ENCODE measurements around the gene FAM151B.
"Not testable (repeated sequence)": the region's sequence is repeated elsewhere in the genome, so short reads cannot be mapped to it uniquely, and the experiment has no call there.

FAM151B gene

GRCh38 chr5:80480354-80480753 is 7.5 kb upstream of the FAM151B start:
- TF ChIP-seq TAF1 (IDR thresholded peaks at IDR 0.05; ENCODE audit: borderline replicate concordance, low read depth, low read length) = no peak
- no peak for TF ChIP-seq POLR2AphosphoS5 (IDR thresholded peaks at IDR 0.05; ENCODE audit: low read depth, low read length)
- TF ChIP-seq POLR2A (IDR thresholded peaks at IDR 0.05; ENCODE audit: low read depth, low read length) = no peak
- no peak for FAIRE-seq
- DNase-seq (ENCODE audit: insufficient read length) = no peak

- FAIRE-seq = peak; percentile 56
- no peak for DNase-seq (ENCODE audit: insufficient read length)
- TF ChIP-seq TAF1 (IDR thresholded peaks at IDR 0.05; ENCODE audit: borderline replicate concordance, low read depth, low read length) (no peak), POLR2A (IDR thresholded peaks at IDR 0.05; ENCODE audit: low read depth, low read length) (no peak), POLR2AphosphoS5 (IDR thresholded peaks at IDR 0.05; ENCODE audit: low read depth, low read length) (no peak)
These were observed 6.6 kb upstream of the FAM151B start for GRCh38 chr5:80481019-80481893.

GRCh38 chr5:80482578-80482977 is 5.3 kb upstream of the FAM151B start:
- FAIRE-seq (no peak), DNase-seq (ENCODE audit: insufficient read length) (no peak)
- no peak for TF ChIP-seq POLR2A (IDR thresholded peaks at IDR 0.05; ENCODE audit: low read depth, low read length)
- no peak for TF ChIP-seq POLR2AphosphoS5 (IDR thresholded peaks at IDR 0.05; ENCODE audit: low read depth, low read length)
- no peak for TF ChIP-seq TAF1 (IDR thresholded peaks at IDR 0.05; ENCODE audit: borderline replicate concordance, low read depth, low read length)

GRCh38 chr5:80483636-80484232 is 4.2 kb upstream of the FAM151B start:
- TF ChIP-seq POLR2AphosphoS5 (IDR thresholded peaks at IDR 0.05; ENCODE audit: low read depth, low read length) (no peak), POLR2A (IDR thresholded peaks at IDR 0.05; ENCODE audit: low read depth, low read length) (no peak), TAF1 (IDR thresholded peaks at IDR 0.05; ENCODE audit: borderline replicate concordance, low read depth, low read length) (no peak)
- FAIRE-seq (no peak), DNase-seq (ENCODE audit: insufficient read length) (no peak)

DNA sequence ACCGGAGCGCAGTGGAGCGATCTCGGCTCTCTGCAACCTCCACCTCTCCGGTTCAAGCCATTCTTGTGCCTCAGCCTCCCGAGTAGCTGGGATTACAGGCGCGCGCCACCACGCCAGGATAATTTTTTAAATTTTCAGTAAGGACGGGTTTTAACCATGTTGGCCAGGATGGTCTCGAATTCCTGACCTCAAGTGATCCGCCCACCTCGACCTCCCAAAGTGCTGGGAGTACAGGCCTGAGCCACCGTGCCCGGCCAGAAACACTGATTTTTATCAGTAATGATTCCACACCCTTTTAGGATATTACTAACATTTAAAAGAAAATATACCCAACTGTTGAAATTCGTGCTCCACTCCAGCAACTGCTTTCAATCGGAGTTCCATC is 464 bp upstream of the FAM151B start:
- FAIRE-seq (no peak), DNase-seq (ENCODE audit: insufficient read length) (no peak)
- TF ChIP-seq TAF1 (IDR thresholded peaks at IDR 0.05; ENCODE audit: borderline replicate concordance, low read depth, low read length) (no peak), POLR2AphosphoS5 (IDR thresholded peaks at IDR 0.05; ENCODE audit: low read depth, low read length) (no peak), POLR2A (IDR thresholded peaks at IDR 0.05; ENCODE audit: low read depth, low read length) (no peak)

DNA sequence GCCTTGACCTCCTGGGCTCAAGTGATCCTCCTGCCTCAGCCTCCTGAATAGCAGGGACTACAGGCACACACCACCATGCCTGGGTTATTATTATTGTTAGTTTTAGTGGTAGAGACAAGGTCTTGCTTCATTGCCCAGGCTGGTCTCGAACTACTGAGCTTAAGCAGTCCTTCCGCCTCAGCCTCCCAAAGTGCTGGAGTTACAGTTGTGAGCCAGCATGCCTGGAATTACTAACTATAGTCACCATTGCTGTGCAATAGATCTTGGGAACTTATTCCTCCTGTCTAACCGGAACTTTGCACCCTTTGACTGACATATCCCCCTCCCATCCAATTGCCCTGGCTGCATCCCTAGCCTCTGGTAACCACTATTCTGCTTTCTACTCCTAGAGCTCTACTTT is 3.4 kb downstream of the FAM151B start:
- TF ChIP-seq TAF1 (IDR thresholded peaks at IDR 0.05; ENCODE audit: borderline replicate concordance, low read depth, low read length) = no peak
- TF ChIP-seq POLR2A (IDR thresholded peaks at IDR 0.05; ENCODE audit: low read depth, low read length) = no peak
- TF ChIP-seq POLR2AphosphoS5 (IDR thresholded peaks at IDR 0.05; ENCODE audit: low read depth, low read length) = no peak
- DNase-seq (ENCODE audit: insufficient read length) (no peak), FAIRE-seq (no peak)

DNA sequence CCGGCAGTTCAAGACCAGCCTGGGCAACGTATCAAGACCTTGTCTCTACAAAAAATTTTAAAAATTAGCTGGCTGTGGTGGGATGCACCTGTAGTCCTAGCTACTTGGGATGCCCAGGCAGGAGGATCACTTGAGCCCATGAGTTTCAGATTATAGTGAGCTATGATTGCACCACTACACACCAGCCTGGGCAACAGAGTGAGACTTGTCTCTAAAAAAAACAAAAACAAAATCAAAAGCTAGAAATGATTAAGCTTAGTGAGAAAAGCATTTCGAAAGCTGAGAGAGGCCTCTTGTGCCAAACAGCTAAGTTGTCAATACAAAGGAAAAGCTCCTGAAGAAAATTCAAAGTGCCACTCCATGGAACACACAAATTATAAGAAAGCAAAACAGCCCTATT is 4.8 kb downstream of the FAM151B start:
- FAIRE-seq = no peak
- no peak for DNase-seq (ENCODE audit: insufficient read length)
- TF ChIP-seq POLR2AphosphoS5 (IDR thresholded peaks at IDR 0.05; ENCODE audit: low read depth, low read length) (no peak), TAF1 (IDR thresholded peaks at IDR 0.05; ENCODE audit: borderline replicate concordance, low read depth, low read length) (no peak), POLR2A (IDR thresholded peaks at IDR 0.05; ENCODE audit: low read depth, low read length) (no peak)

DNA sequence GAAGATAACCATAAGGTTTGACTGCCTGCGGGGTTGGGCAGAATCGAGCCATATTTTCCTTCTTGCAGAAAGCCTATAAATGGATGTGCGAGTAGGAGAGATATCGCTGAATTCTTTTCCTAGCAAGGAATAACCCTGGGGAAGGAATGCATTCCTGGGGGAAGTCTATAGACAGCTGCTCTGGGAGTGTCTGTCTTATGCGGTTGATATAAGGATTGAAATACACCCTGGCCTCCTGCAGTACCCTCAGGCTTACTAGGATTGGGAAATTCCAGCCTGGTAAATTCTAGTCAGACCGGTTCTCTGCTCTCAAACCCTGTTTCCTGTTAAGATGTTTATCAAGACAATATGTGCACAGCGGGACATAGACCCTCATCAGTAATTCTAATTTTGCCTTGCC is 5.5 kb downstream of the FAM151B start:
- not testable (repeated sequence) for DNase-seq (ENCODE audit: insufficient read length); FAIRE-seq

- TF ChIP-seq POLR2A (IDR thresholded peaks at IDR 0.05; ENCODE audit: low read depth, low read length) (no peak), POLR2AphosphoS5 (IDR thresholded peaks at IDR 0.05; ENCODE audit: low read depth, low read length) (no peak), TAF1 (IDR thresholded peaks at IDR 0.05; ENCODE audit: borderline replicate concordance, low read depth, low read length) (no peak)
- DNase-seq (ENCODE audit: insufficient read length) = no peak
- FAIRE-seq = no peak
These were observed 8.0 kb downstream of the FAM151B start for GRCh38 chr5:80495891-80496290.

- FAIRE-seq = no peak
- TF ChIP-seq TAF1 (IDR thresholded peaks at IDR 0.05; ENCODE audit: borderline replicate concordance, low read depth, low read length) (no peak), POLR2AphosphoS5 (IDR thresholded peaks at IDR 0.05; ENCODE audit: low read depth, low read length) (no peak), POLR2A (IDR thresholded peaks at IDR 0.05; ENCODE audit: low read depth, low read length) (no peak)
- DNase-seq (ENCODE audit: insufficient read length) = no peak
These were observed 14.9 kb downstream of the FAM151B start for GRCh38 chr5:80502800-80503199.

GRCh38 chr5:80503641-80504040 is 15.7 kb downstream of the FAM151B start:
- FAIRE-seq = peak; percentile 63
- DNase-seq (ENCODE audit: insufficient read length) = no peak
- no peak for TF ChIP-seq POLR2A (IDR thresholded peaks at IDR 0.05; ENCODE audit: low read depth, low read length)
- TF ChIP-seq POLR2AphosphoS5 (IDR thresholded peaks at IDR 0.05; ENCODE audit: low read depth, low read length) = no peak
- no peak for TF ChIP-seq TAF1 (IDR thresholded peaks at IDR 0.05; ENCODE audit: borderline replicate concordance, low read depth, low read length)

DNA sequence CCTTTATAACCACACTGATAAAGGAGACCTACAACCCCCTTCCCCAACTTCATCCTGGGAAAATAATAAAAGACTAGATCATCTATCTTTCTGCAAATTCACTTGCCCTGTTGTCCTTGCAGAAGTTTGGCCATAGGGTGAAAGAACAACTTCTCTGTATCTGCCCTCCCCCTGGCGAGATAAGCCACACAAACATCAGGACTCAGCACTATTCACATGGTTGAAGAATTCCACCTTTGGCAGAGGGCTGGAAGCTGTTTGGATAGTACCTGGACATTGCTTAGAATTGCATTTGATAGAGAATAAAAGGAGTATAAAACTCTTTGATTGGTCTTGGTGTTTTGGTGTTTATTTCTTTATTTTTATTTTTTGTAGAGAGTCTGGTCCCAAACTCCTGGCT is 16.9 kb downstream of the FAM151B start:
- FAIRE-seq (no peak), DNase-seq (ENCODE audit: insufficient read length) (no peak)
- TF ChIP-seq POLR2A (IDR thresholded peaks at IDR 0.05; ENCODE audit: low read depth, low read length) = no peak
- no peak for TF ChIP-seq POLR2AphosphoS5 (IDR thresholded peaks at IDR 0.05; ENCODE audit: low read depth, low read length)
- no peak for TF ChIP-seq TAF1 (IDR thresholded peaks at IDR 0.05; ENCODE audit: borderline replicate concordance, low read depth, low read length)
